DND-41 (cell line): Measurements from ENCODE around the gene GPD1.

Source experiments
- ATAC-seq: fragments of 200-7000 bp; cut with Tn5 transposase; 3 replicates; pipeline ENCODE4 v1.9.1; 2021; ENCODE audit warnings: low read depth; ENCODE audit not compliant: insufficient read depth
- DNase-seq: peaks from one replicate; pipeline ENCODE4 v3.0.0-alpha.2; 2020
- H2AFZ ChIP-seq: 2 replicates; pipeline ENCODE4 v1.6.0; 2012; ENCODE audit warnings: low read depth, low read length
- H3K27ac ChIP-seq: 2 replicates; pipeline ENCODE4 v1.5.1; 2012; ENCODE audit warnings: low read length, inconsistent platforms
- H3K27me3 ChIP-seq: fragments of 200-600 bp; sonication (generic); 2 replicates; pipeline ENCODE4 v1.6.0; 2012; ENCODE audit warnings: low read length, mild to moderate bottlenecking, inconsistent platforms; ENCODE audit not compliant: insufficient read depth, poor library complexity
- H3K36me3 ChIP-seq: 2 replicates; pipeline ENCODE4 v1.5.1; 2012; ENCODE audit warnings: low read length, inconsistent platforms; ENCODE audit not compliant: insufficient read depth
- H3K4me1 ChIP-seq: 2 replicates; pipeline ENCODE4 v1.5.1; 2012; ENCODE audit warnings: mild to moderate bottlenecking, low read length; ENCODE audit not compliant: insufficient read depth
- H3K4me2 ChIP-seq: 2 replicates; pipeline ENCODE4 v1.6.0; 2012; ENCODE audit warnings: mild to moderate bottlenecking, moderate library complexity, low read length, inconsistent platforms; ENCODE audit not compliant: insufficient read depth
- H3K4me3 ChIP-seq, 2 experiments: fragments of 200-600 bp in 1 of 2; shearing (Covaris generic) in 1 of 2; 2 replicates each; pipeline ENCODE4 v1.5.1; 2012 to 2016; ENCODE audit warnings: inconsistent platforms in 2 of 2, low read length in 2 of 2, mild to moderate bottlenecking in 2 of 2, low read depth in 1 of 2, moderate library complexity in 1 of 2
- H3K79me2 ChIP-seq: 2 replicates; pipeline ENCODE4 v1.6.0; 2012; ENCODE audit warnings: low read length, inconsistent platforms; ENCODE audit not compliant: insufficient read depth
- H3K9ac ChIP-seq: 2 replicates; pipeline ENCODE4 v1.6.0; 2012; ENCODE audit warnings: low read depth, mild to moderate bottlenecking, inconsistent platforms, low read length, moderate library complexity
- H3K9me3 ChIP-seq: 2 replicates; pipeline ENCODE4 v1.5.1; 2012; ENCODE audit warnings: low read length, moderate library complexity, mild to moderate bottlenecking, inconsistent platforms; ENCODE audit not compliant: insufficient read depth, severe bottlenecking
- H4K20me1 ChIP-seq: 2 replicates; pipeline ENCODE4 v1.6.0; 2012; ENCODE audit warnings: low read length; ENCODE audit not compliant: insufficient read depth
- CTCF ChIP-seq: IDR thresholded peaks from 2 replicates; pipeline ENCODE4 v1.5.1; 2012; ENCODE audit warnings: borderline replicate concordance, low read length, moderate library complexity, mild to moderate bottlenecking; ENCODE audit not compliant: poor library complexity, severe bottlenecking; ENCODE audit errors: extremely low read depth
- EZH2 ChIP-seq: IDR thresholded peaks from 3 replicates; pipeline ENCODE4 v1.6.1; 2012; ENCODE audit warnings: borderline replicate concordance, low read depth, mild to moderate bottlenecking, moderate library complexity, low read length, inconsistent platforms; ENCODE audit not compliant: severe bottlenecking

GPD1 gene

GRCh38 chr12:50085615-50086072 is 18.2 kb upstream of the GPD1 start:
- H3K4me3 ChIP-seq: peak overlapping the region; percentile 80 to 98
- H3K27ac ChIP-seq: peak overlapping the region; percentile 88
- H3K4me2 ChIP-seq: peak overlapping the region; percentile 97
- no peak for DNase-seq
- peaks cover 53% of the 10 kb centered on the region for H3K79me2 ChIP-seq
- no peak for TF ChIP-seq CTCF
- no peak for TF ChIP-seq EZH2
- H3K9me3 ChIP-seq: no peaks in the 10 kb centered on the region
- no peak; the same call in 1 of the 3 replicates for ATAC-seq
- H3K27me3 ChIP-seq: no peaks in the 10 kb centered on the region
- H3K36me3 ChIP-seq: peaks cover 48% of the 10 kb centered on the region
- H3K4me1 ChIP-seq: peaks cover 43% of the 10 kb centered on the region
- peak overlapping the region; percentile 79 for H3K9ac ChIP-seq
- H4K20me1 ChIP-seq: peaks cover 26% of the 10 kb centered on the region
- no peak overlapping the region; the same call in 1 of the 2 replicates for H2AFZ ChIP-seq

- TF ChIP-seq EZH2 (no peak), CTCF (no peak)
- Histone ChIP-seq H3K4me3 (peak overlapping the region; percentile 80 to 98; a peak in 3 of 4 replicates), H3K79me2 (peaks cover 53% of the 10 kb centered on the region), H3K27me3 (no peaks in the 10 kb centered on the region), H3K9ac (peak overlapping the region; percentile 79), H3K27ac (peak overlapping the region; percentile 88), H4K20me1 (peaks cover 26% of the 10 kb centered on the region), H3K4me1 (peaks cover 43% of the 10 kb centered on the region), H3K4me2 (peak overlapping the region; percentile 97), H3K9me3 (no peaks in the 10 kb centered on the region), H2AFZ (no peak overlapping the region), H3K36me3 (peaks cover 51% of the 10 kb centered on the region)
- ATAC-seq (no peak), DNase-seq (no peak)
Observed at GRCh38 chr12:50086148-50086547, 17.7 kb upstream of the GPD1 start.

- peak overlapping the region; percentile 26; the same call in 1 of the 2 replicates for H3K4me2 ChIP-seq
- H3K9me3 ChIP-seq: no peaks in the 10 kb centered on the region
- H3K36me3 ChIP-seq: peaks cover 61% of the 10 kb centered on the region
Observed at GRCh38 chr12:50087151-50087550, 16.7 kb upstream of the GPD1 start.

More at GRCh38 chr12:50087151-50087550, 16.7 kb upstream of the GPD1 start:
- no peak overlapping the region for H3K4me3 ChIP-seq
- H3K9ac ChIP-seq: no peak overlapping the region
- no peak for DNase-seq
- H3K27me3 ChIP-seq: no peaks in the 10 kb centered on the region
- TF ChIP-seq EZH2 (no peak), CTCF (no peak)
- peaks cover 26% of the 10 kb centered on the region for H4K20me1 ChIP-seq
- peaks cover 43% of the 10 kb centered on the region for H3K4me1 ChIP-seq
- H2AFZ ChIP-seq: no peak overlapping the region
- H3K27ac ChIP-seq: no peak overlapping the region
- no peak for ATAC-seq
- H3K79me2 ChIP-seq: peaks cover 53% of the 10 kb centered on the region
